ENCODE results near the gene ESPNL.

The ESPNL gene

DNA sequence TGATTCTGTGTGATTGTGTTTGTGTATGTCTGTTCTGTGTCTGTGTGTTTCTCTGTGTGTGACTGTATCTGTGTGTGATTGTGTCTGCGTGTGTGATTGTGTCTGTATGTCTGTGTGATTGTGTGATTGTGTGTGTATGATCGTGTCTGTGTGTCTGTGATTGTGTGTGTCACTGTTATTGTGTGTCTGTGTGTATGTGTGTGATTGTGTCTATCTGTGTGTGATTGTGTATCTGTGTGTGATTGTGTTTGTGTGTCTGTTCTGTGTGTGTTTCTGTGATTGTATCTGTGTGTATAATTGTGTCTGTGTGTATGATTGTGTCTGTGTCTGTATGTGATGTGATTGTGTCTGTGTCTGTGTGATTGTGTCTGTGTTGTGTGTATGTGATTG, 26.6 kb downstream of the ESPNL start:
- H3K27ac ChIP-seq: no peak overlapping the region

DNA sequence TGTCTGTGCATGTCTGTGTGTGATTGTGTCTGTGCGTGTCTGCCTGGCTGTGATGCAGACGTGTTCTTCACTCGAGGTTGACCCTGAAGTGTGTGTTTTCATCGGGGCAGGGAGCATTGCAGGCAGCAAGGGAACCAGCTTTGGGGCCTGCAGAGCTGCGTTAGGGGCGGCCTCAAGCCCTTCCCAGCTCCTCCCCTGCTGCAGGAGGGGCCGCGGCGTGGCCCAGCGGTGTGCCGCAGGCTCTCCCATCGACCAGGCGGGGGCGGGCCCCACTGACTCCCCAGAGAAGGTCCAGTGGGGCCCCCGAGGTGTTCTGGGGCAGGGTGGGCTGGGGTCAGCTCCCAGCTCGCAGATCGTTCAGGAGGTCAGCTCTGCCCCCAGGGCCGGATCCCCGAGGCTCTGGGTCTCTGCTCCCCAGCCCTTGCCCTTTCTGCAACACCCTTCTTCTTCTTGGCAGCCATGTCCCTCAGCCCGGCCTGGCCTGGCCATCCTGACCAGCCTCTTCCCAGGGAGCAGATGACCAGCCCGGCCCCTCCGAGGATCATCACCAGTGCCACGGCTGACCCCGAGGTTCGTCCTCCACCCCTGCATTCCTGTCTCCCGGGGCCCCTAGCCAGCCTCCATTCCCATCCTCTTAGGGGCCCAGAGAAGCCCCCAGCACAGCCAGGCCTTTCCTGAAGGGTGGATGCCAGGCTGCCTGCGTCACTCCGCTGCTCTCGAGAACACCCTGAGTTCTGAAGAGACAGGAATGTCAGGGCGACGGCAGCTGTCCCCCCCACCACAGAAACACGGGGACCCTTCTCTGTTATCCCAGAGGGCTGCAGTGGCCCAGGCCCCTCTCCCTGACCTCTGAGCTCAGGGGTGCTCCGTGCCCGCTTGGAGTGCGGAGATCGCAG, 27.3 kb downstream of the ESPNL start:
- TF ChIP-seq, protein P1, sequence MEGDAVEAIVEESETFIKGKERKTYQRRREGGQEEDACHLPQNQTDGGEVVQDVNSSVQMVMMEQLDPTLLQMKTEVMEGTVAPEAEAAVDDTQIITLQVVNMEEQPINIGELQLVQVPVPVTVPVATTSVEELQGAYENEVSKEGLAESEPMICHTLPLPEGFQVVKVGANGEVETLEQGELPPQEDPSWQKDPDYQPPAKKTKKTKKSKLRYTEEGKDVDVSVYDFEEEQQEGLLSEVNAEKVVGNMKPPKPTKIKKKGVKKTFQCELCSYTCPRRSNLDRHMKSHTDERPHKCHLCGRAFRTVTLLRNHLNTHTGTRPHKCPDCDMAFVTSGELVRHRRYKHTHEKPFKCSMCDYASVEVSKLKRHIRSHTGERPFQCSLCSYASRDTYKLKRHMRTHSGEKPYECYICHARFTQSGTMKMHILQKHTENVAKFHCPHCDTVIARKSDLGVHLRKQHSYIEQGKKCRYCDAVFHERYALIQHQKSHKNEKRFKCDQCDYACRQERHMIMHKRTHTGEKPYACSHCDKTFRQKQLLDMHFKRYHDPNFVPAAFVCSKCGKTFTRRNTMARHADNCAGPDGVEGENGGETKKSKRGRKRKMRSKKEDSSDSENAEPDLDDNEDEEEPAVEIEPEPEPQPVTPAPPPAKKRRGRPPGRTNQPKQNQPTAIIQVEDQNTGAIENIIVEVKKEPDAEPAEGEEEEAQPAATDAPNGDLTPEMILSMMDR (conservative IDR thresholded peaks at IDR 0.05): no peak
- TF ChIP-seq ZFX (IDR thresholded peaks at IDR 0.05): no peak
- H3K27ac ChIP-seq: no peak overlapping the region

More for the DNA sequence above, 26.6 kb downstream of the ESPNL start:
- no peak for TF ChIP-seq ZFX (IDR thresholded peaks at IDR 0.05)

DNA sequence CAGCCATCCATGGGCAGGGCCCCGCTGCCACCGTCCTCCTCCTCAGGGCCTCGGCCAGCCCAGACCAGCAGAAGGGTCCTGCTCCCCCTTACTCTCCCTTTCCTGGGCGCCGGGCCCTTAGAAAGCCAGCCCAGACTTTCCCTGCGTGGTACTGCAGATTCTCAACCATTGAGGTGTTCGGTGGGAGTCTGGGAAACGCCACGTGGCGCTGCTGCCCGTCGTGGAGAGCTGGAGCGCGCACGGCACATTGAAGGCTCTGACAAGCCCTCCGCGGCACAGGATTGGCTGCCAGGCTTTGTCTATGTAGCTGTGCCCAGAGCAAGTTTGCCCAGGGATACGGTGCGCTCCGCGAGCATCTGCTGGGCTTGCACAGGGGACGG, 27.9 kb downstream of the ESPNL start:
- no peak for TF ChIP-seq ZFX (IDR thresholded peaks at IDR 0.05)
- TF ChIP-seq, protein P1 (conservative IDR thresholded peaks at IDR 0.05): no peak
- no peak overlapping the region for H3K27ac ChIP-seq

DNA sequence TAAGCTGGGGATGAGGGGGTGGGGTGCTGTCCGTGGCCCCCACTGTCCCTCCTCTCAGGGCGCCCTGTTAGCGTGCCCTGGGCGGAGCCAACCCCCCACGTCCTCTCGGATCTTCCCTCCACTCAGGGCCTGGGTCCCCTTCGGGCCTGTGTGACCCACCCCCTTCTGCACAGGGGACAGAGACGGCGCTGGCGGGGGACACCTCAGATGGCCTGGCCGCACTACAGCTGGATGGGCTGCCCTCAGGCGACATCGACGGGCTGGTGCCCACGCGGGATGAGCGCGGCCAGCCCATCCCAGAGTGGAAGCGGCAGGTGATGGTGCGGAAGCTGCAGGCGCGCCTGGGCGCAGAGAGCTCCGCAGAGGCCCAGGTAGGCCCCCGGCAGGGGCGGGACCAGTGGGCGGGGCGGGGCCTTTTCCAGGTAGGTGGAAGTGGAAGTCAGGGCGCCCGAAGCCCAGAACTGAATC, 28.4 kb downstream of the ESPNL start:
- TF ChIP-seq ZFX (IDR thresholded peaks at IDR 0.05): no peak
- TF ChIP-seq, protein P1 (conservative IDR thresholded peaks at IDR 0.05): no peak

DNA sequence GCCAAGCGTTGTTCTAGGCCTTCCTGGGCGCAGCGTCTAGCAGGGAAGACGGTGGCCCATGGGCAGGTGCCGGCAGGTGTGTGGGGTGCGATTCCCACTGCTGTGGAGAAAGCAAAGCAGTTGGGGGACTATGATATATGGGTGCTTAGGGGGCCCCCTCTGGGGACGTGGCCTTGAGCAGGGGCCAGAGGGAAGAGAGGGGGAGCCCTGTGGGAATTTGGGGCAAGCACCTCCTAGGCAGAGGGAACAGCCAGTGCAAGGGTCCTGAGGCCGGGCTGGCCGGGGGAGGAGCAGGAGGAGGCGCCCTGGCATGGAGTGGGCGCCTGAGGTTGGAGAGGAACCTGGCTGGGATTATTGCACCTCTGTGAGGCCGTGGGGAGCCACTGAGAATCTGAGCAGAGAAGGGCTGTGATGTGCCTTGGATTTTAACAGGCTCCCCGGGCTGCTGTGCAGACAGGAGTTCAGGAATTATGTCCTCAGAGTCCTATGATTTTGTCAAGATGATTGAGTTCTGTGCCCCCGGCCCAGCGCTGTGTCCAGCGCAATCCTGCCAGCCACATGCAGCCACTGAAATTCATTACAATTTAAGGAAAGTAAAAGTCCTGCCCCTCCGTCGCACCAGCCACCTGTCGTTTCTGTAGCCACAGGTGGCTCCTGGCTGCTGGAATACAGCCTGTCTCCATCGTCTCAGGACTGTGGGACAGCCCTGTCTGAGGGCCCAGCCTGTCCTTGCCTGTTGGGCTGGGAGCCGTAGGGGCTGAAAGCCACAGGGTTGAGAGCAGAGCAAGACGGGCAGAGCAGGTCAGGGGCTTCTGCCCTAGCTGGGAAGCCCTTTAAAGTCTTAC, 29.2 kb downstream of the ESPNL start:
- no peak overlapping the region for H3K27ac ChIP-seq
- TF ChIP-seq, protein P1 (conservative IDR thresholded peaks at IDR 0.05): no peak
- no peak for TF ChIP-seq ZFX (IDR thresholded peaks at IDR 0.05)

More for the DNA sequence above, 28.4 kb downstream of the ESPNL start:
- H3K27ac ChIP-seq: no peak overlapping the region

DNA sequence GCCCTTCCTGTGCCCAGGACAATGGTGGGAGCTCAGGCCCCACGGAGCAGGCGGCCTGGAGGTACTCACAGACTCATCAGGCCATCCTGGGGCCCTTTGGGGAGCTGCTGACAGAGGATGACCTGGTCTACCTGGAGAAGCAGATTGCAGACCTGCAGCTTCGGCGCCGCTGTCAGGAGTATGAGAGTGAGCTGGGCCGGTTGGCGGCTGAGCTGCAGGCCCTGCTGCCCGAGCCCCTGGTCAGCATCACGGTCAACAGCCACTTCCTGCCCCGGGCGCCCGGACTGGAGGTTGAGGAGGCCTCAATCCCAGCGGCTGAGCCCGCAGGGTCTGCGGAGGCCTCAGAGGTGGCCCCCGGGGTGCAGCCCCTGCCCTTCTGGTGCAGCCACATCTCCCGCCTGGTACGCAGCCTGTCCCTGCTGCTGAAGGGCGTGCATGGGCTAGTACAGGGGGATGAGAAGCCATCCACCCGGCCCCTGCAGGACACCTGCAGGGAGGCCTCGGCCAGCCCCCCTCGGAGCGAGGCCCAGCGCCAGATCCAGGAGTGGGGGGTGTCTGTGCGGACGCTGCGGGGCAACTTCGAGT, 30.1 kb downstream of the ESPNL start:
- TF ChIP-seq, protein P1 (conservative IDR thresholded peaks at IDR 0.05): no peak
- TF ChIP-seq ZFX (IDR thresholded peaks at IDR 0.05): no peak
- H3K27ac ChIP-seq: no peak overlapping the region

DNA sequence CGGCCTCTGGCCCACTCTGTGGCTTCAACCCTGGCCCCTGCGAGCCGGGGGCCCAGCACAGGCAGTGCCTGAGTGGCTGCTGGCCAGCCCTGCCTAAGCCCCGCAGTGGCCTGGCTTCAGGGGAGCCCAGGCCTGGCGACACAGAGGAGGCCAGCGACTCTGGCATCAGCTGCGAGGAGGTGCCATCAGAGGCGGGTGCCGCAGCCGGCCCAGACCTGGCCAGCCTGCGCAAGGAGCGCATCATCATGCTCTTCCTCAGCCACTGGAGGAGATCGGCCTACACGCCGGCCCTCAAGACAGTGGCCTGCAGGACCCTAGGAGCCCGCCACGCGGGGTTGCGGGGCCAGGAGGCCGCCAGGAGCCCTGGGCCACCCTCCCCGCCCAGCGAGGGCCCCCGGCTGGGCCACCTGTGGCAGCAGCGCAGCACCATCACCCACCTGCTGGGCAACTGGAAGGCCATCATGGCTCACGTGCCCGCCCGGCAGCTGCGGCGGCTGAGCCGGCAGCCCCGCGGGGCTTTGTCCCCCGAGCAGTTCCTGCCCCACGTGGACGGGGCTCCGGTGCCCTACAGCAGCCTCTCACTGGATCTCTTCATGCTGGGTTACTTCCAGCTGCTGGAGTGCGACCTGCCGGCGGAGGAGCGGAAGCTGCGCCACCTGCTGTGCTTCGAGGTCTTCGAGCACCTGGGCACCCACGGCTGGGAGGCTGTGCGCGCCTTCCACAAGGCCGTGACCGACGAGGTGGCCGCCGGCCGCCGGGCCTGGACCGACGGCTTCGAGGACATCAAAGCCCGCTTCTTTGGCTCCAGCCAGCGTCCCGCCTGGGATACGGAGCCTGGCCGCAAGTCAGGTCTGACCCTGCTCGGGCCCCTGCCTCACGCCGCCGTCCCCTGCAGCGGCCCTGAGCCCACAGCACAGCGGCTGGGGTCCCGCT, 30.8 kb downstream of the ESPNL start:
- no peak overlapping the region for H3K27ac ChIP-seq
- TF ChIP-seq ZFX (IDR thresholded peaks at IDR 0.05): no peak
- TF ChIP-seq, protein P1 (conservative IDR thresholded peaks at IDR 0.05): no peak
